ENCODE results near the gene SPSB2.

The SPSB2 gene

DNA sequence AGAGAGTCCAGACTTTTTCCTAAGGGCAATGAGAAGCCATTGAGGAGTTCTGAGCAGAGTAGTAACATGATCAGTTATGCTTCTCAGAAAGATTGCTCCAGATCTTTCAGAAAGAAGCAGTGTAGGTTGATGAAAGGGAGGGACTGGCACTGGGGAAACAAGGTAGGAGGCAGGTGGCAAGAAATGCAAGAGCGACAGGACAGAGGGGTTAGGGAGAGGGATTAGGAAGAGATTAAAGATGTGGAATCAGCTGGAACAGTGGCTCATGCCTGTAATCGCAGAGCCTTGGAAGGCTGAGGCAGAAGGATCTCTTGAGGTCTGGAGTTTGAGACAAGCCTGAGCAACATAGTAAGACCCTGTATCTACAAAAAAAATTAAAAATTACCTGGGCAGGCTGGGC is 25.4 kb downstream of the SPSB2 start:
- H3K4me3 ChIP-seq (ENCODE audit: low read length): no peak overlapping the region
- peaks cover 25% of the 10 kb centered on the region for H3K79me2 ChIP-seq (ENCODE audit: control insufficient read depth, low read length)
- no peaks in the 10 kb centered on the region for H3K9me3 ChIP-seq (ENCODE audit: control insufficient read depth, insufficient read depth, low read length)
- H3K4me1 ChIP-seq (ENCODE audit: control insufficient read depth, low read length): peaks cover 21% of the 10 kb centered on the region
- no peak overlapping the region for H3K27ac ChIP-seq (ENCODE audit: low read depth, low read length)
- no peaks in the 10 kb centered on the region for H3K27me3 ChIP-seq (ENCODE audit: control insufficient read depth, low read length)
- H3K36me3 ChIP-seq (ENCODE audit: control insufficient read depth, low read length): peaks cover 52% of the 10 kb centered on the region
- peaks cover 9% of the 10 kb centered on the region for H3F3A ChIP-seq (ENCODE audit: control insufficient read depth, insufficient read depth)
- TF ChIP-seq, protein P1, sequence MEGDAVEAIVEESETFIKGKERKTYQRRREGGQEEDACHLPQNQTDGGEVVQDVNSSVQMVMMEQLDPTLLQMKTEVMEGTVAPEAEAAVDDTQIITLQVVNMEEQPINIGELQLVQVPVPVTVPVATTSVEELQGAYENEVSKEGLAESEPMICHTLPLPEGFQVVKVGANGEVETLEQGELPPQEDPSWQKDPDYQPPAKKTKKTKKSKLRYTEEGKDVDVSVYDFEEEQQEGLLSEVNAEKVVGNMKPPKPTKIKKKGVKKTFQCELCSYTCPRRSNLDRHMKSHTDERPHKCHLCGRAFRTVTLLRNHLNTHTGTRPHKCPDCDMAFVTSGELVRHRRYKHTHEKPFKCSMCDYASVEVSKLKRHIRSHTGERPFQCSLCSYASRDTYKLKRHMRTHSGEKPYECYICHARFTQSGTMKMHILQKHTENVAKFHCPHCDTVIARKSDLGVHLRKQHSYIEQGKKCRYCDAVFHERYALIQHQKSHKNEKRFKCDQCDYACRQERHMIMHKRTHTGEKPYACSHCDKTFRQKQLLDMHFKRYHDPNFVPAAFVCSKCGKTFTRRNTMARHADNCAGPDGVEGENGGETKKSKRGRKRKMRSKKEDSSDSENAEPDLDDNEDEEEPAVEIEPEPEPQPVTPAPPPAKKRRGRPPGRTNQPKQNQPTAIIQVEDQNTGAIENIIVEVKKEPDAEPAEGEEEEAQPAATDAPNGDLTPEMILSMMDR (IDR thresholded peaks at IDR 0.05; ENCODE audit: low read depth, low read length, poor library complexity, severe bottlenecking): no peak
- TF ChIP-seq EZH2phosphoT487 (IDR thresholded peaks at IDR 0.05; ENCODE audit: borderline replicate concordance, low read length): no peak
- no peaks in the 10 kb centered on the region for H3K9me2 ChIP-seq (replicated peaks; ENCODE audit: control insufficient read depth, low read length)
- H3K4me2 ChIP-seq (ENCODE audit: low read length): no peak overlapping the region
- no peaks in the 10 kb centered on the region for H4K20me1 ChIP-seq (ENCODE audit: control insufficient read depth, insufficient read depth, low read depth, low read length)

DNA sequence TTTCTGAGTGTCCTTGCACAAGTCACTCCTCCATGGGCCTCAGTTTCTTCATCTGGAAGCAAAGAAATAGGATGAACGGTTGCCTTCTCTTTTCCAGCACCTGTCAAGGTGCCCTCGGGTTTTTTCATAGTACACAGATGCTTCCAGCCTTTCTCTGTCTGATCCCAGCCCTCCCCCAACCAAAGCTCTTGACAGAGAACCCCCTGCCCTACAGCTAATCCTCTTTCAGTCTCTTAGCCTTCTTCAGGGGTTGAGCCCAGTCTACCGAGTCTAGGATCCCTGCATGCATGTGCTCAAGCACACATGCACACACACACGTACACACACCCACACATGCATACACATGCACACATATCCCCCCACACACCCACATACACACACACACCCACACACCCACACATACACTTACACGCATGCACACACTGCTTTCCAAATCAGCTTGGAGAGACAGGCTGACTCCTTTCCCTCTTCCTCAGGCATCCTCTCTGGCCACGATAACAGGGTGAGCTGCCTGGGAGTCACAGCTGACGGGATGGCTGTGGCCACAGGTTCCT is 26.7 kb downstream of the SPSB2 start:
- Histone ChIP-seq H3K4me2 (ENCODE audit: low read length) (no peak overlapping the region), H3K9me2 (replicated peaks; ENCODE audit: control insufficient read depth, low read length) (no peaks in the 10 kb centered on the region), H3K27me3 (ENCODE audit: control insufficient read depth, low read length) (no peaks in the 10 kb centered on the region), H3K4me1 (ENCODE audit: control insufficient read depth, low read length) (peaks cover 24% of the 10 kb centered on the region), H4K20me1 (ENCODE audit: control insufficient read depth, insufficient read depth, low read depth, low read length) (no peaks in the 10 kb centered on the region), H3K36me3 (ENCODE audit: control insufficient read depth, low read length) (peaks cover 52% of the 10 kb centered on the region), H3K9me3 (ENCODE audit: control insufficient read depth, insufficient read depth, low read length) (no peaks in the 10 kb centered on the region), H3K79me2 (ENCODE audit: control insufficient read depth, low read length) (peaks cover 23% of the 10 kb centered on the region), H3K27ac (ENCODE audit: low read depth, low read length) (no peak overlapping the region), H3K4me3 (ENCODE audit: low read length) (no peak overlapping the region), H3F3A (ENCODE audit: control insufficient read depth, insufficient read depth) (peaks cover 13% of the 10 kb centered on the region)
- TF ChIP-seq EZH2phosphoT487 (IDR thresholded peaks at IDR 0.05; ENCODE audit: borderline replicate concordance, low read length): no peak
- TF ChIP-seq, protein P1 (IDR thresholded peaks at IDR 0.05; ENCODE audit: low read depth, low read length, poor library complexity, severe bottlenecking): no peak

- H4K20me1 ChIP-seq (ENCODE audit: control insufficient read depth, insufficient read depth, low read depth, low read length): no peaks in the 10 kb centered on the region
- H3K9me3 ChIP-seq (ENCODE audit: control insufficient read depth, insufficient read depth, low read length): no peaks in the 10 kb centered on the region
- peaks cover 16% of the 10 kb centered on the region for H3K79me2 ChIP-seq (ENCODE audit: control insufficient read depth, low read length)
- no peak overlapping the region for H3K27ac ChIP-seq (ENCODE audit: low read depth, low read length)
- H3F3A ChIP-seq (ENCODE audit: control insufficient read depth, insufficient read depth): peaks cover 13% of the 10 kb centered on the region
- TF ChIP-seq EZH2phosphoT487 (IDR thresholded peaks at IDR 0.05; ENCODE audit: borderline replicate concordance, low read length): no peak
- TF ChIP-seq, protein P1 (IDR thresholded peaks at IDR 0.05; ENCODE audit: low read depth, low read length, poor library complexity, severe bottlenecking): no peak
- no peak overlapping the region for H3K4me2 ChIP-seq (ENCODE audit: low read length)
- H3K36me3 ChIP-seq (ENCODE audit: control insufficient read depth, low read length): peaks cover 46% of the 10 kb centered on the region
- H3K4me3 ChIP-seq (ENCODE audit: low read length): no peak overlapping the region
- H3K4me1 ChIP-seq (ENCODE audit: control insufficient read depth, low read length): peaks cover 31% of the 10 kb centered on the region
- no peaks in the 10 kb centered on the region for H3K9me2 ChIP-seq (replicated peaks; ENCODE audit: control insufficient read depth, low read length)
- H3K27me3 ChIP-seq (ENCODE audit: control insufficient read depth, low read length): no peaks in the 10 kb centered on the region
Observed at GRCh38 chr12:6845395-6845794, 27.7 kb downstream of the SPSB2 start.
